ENCODE measurements around the gene THNSL1. TPM values are rescaled to one million over a fixed set of nuclear protein-coding genes. Genes with fewer than 3 reads are reported as not detected.

THNSL1 gene
- total and polyA plus RNA-seq, 2 of the 8 experiments (the other 6 are each of a cell fraction or from before 2014, with no cell fraction given): 1.4 to 3.1 TPM

DNA sequence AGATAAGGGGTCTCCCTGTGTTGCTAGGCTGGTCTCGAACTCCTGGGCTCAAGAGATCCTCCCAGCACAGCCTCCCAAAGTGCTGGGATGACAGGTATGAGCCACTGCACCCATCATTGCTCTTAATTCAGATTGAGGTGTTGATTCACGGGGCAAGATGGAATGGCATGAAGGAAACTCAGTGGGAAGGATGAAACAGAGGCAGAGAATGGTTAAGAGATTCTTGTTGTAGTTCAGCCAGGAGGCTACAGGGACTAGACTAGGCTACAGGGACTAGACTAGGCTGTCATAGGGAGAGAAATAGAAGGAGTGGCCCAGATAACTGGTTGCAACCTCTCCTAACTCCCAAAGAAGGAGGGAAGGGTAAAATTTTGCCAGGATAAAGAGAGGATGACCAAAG, 48.0 kb downstream of the THNSL1 start:
- Histone ChIP-seq H2BK15ac (ENCODE audit: low read length) (no peak overlapping the region), H4K5ac (ENCODE audit: insufficient read length, low read depth, low read length) (no peak overlapping the region), H2AFZ (ENCODE audit: low read length) (no peak overlapping the region), H2BK5ac (ENCODE audit: low read depth, low read length) (no peak overlapping the region), H3K27ac (ENCODE audit: low read depth, low read length) (no peak overlapping the region), H2BK12ac (ENCODE audit: low read depth, low read length) (no peak overlapping the region), H3K79me2 (ENCODE audit: control insufficient read depth in 1 of 2, insufficient read depth in 2 of 2, low read length in 2 of 2) (no peaks in the 10 kb centered on the region), H2AK5ac (ENCODE audit: low read depth, low read length) (no peak overlapping the region), H3K9me3 (ENCODE audit: insufficient read depth in 2 of 2, low read depth in 1 of 2, low read length in 1 of 2) (no peaks in the 10 kb centered on the region), H2BK20ac (ENCODE audit: low read length) (no peak overlapping the region), H3K56ac (replicated peaks; ENCODE audit: insufficient read length, low read depth, low read length) (no peak overlapping the region), H3K4me1 (replicated peaks in 1 of 4; ENCODE audit: control insufficient read depth in 3 of 4, insufficient read depth in 4 of 4, low read length in 3 of 4) (peaks cover 2 to 10% (median 6%) of the 10 kb centered on the region in 4 experiments; a peak in 4 of 7 replicates), H4K20me1 (replicated peaks in 1 of 2; ENCODE audit: control insufficient read depth in 1 of 2, insufficient read depth in 2 of 2, low read length in 2 of 2) (peaks cover 0 to 3% of the 10 kb centered on the region in 2 experiments), H3K36me3 (ENCODE audit: control insufficient read depth in 2 of 4, insufficient read depth in 4 of 4, low read length in 3 of 4) (no peaks in the 10 kb centered on the region), H3K9ac (replicated peaks in 1 of 4; ENCODE audit: extremely low read depth in 1 of 4, low read depth in 3 of 4, low read length in 3 of 4) (no peak overlapping the region), H3K18ac (ENCODE audit: extremely low read depth, low read length) (no peak overlapping the region), H3K79me1 (ENCODE audit: low read depth, low read length) (no peaks in the 10 kb centered on the region), H2BK120ac (replicated peaks; ENCODE audit: low read depth, low read length) (no peak overlapping the region), H3K4me3 (ENCODE audit: extremely low read depth in 1 of 4, insufficient read depth in 2 of 4, low read depth in 3 of 4, low read length in 4 of 4) (no peak overlapping the region), H3K4me2 (ENCODE audit: insufficient read depth in 1 of 2, low read depth in 2 of 2, low read length in 2 of 2) (no peak overlapping the region), H3K4ac (replicated peaks; ENCODE audit: insufficient read length, low read depth, low read length) (no peak overlapping the region), H4K8ac (ENCODE audit: extremely low read depth, insufficient read depth, low read length) (no peak overlapping the region), H4K91ac (replicated peaks; ENCODE audit: insufficient read length, low read length) (no peak overlapping the region), H3K14ac (ENCODE audit: insufficient read length) (no peak overlapping the region), H3K23ac (ENCODE audit: insufficient read length) (no peak overlapping the region), H3K23me2 (ENCODE audit: low read depth, low read length) (no peaks in the 10 kb centered on the region), H3K27me3 (replicated peaks in 1 of 4; ENCODE audit: control insufficient read depth in 3 of 4, extremely low read depth in 1 of 4, insufficient read depth in 3 of 4, low read length in 3 of 4) (peaks cover 11 to 28% (median 23%) of the 10 kb centered on the region in 4 experiments)
- CTCF ChIA-PET (ENCODE audit: partially characterized antibody): interaction anchor here (0.5 kb wide), 1 partner anchor 428 kb away, joined by 3 read pairs; no protein-coding TSS in a partner anchor
- DNase-seq (ENCODE audit: low read depth in 1 of 2, low spot score in 2 of 2) (no peak), FAIRE-seq (no peak)
- 77% methylated on average over 2 of the region's 2 CpGs; no CpG with 5 or more reads in 1 of the 2 experiments for WGBS, 2 experiments (ENCODE audit: extremely low coverage in 1 of 2, insufficient coverage in 1 of 2, insufficient read length in 1 of 2, insufficient replicate concordance in 2 of 2, low coverage in 1 of 2, low lambda C conversion rate in 2 of 2, missing lambda C conversion rate in 1 of 2)
- POLR2A ChIA-PET (ENCODE audit: partially characterized antibody): no interaction called here
- TF ChIP-seq NANOG (IDR thresholded peaks at IDR 0.05; ENCODE audit: insufficient read depth, low read depth, low read length, poor library complexity, severe bottlenecking) (no peak), BCL11A (IDR thresholded peaks at IDR 0.05; ENCODE audit: low read depth in 2 of 2, low read length in 2 of 2) (no peak)
